GM18868 (cell line): ENCODE measurements around the gene FADS3.

Experiments used
- ATAC-seq: cut with Tn5 transposase; IDR thresholded peaks from one replicate; pipeline ENCODE4 v1.9.1; 2021; ENCODE audit warnings: mild to moderate bottlenecking, moderate library complexity; ENCODE audit not compliant: unreplicated experiment

Gene FADS3

GRCh38 chr11:61913699-61914395 is 22.5 kb upstream of the FADS3 start:
- ATAC-seq = no peak

GRCh38 chr11:61912991-61913698 is 21.8 kb upstream of the FADS3 start:
- ATAC-seq = no peak

- no peak for ATAC-seq
Measured at GRCh38 chr11:61912530-61912898, 21.2 kb upstream of the FADS3 start.

- no peak for ATAC-seq
Measured at GRCh38 chr11:61911701-61912529, 20.6 kb upstream of the FADS3 start.

- no peak for ATAC-seq
Measured at GRCh38 chr11:61911128-61911700, 19.9 kb upstream of the FADS3 start.

GRCh38 chr11:61910187-61911127 is 19.1 kb upstream of the FADS3 start:
- ATAC-seq = no peak

GRCh38 chr11:61908730-61909316 is 17.5 kb upstream of the FADS3 start:
- ATAC-seq = no peak

- ATAC-seq = no peak
Measured at GRCh38 chr11:61907871-61908729, 16.8 kb upstream of the FADS3 start.

- ATAC-seq = no peak
Measured at GRCh38 chr11:61907282-61907681, 15.9 kb upstream of the FADS3 start.

- ATAC-seq = no peak
Measured at GRCh38 chr11:61906522-61906909, 15.2 kb upstream of the FADS3 start.

GRCh38 chr11:61905801-61906521 is 14.6 kb upstream of the FADS3 start:
- no peak for ATAC-seq

GRCh38 chr11:61905067-61905696 is 13.8 kb upstream of the FADS3 start:
- ATAC-seq = no peak

- no peak for ATAC-seq
Measured at GRCh38 chr11:61904539-61905048, 13.2 kb upstream of the FADS3 start.

- no peak for ATAC-seq
Measured at GRCh38 chr11:61903845-61904244, 12.5 kb upstream of the FADS3 start.

GRCh38 chr11:61902313-61902712 is 11.0 kb upstream of the FADS3 start:
- ATAC-seq = no peak

GRCh38 chr11:61901397-61901796 is 10.1 kb upstream of the FADS3 start:
- ATAC-seq = no peak

- no peak for ATAC-seq
Measured at GRCh38 chr11:61900251-61900650, 8.9 kb upstream of the FADS3 start.
